Measurements from ENCODE around the gene AKAP7.

GRCh38 chr6:131116755-131117360, 18.4 kb upstream of the AKAP7 start:
- peak; percentile 18 to 61 (median 43) for TF ChIP-seq CTCF (IDR thresholded peaks at IDR 0.05)
- no peak for TF ChIP-seq POLR2AphosphoS5 (IDR thresholded peaks at IDR 0.05)
- TF ChIP-seq POLR2A (IDR thresholded peaks at IDR 0.05), result no peak
